Measurements from ENCODE around the gene C7orf25. TPM values are rescaled to one million over a fixed set of nuclear protein-coding genes. Genes with fewer than 3 reads are reported as not detected.

C7orf25 gene
- total RNA-seq, 1 experiment from 2014 or later = 5.5 TPM

DNA sequence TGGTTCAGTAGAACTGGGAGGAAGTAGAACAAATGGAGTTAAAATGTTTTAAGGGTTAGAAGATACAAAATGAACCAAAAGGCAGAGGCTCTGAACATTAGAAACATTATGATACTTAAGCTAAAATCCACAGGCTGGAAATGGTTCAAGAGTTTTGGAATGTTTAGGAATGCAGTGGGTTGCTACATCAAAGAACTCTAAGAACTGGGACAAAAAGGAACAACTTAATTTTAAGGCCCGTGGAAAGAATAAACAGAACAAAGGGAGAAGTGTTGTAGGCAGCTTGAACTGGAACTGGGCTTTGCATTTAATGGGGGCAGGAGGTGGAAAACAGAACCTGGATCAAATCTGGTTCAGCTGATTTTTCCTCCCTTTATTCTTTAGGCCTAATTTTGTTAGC, 3.5 kb upstream of the C7orf25 start:
- no peak for TF ChIP-seq HMGA2 (CRISPR knock-in tag; IDR thresholded peaks at IDR 0.05)
- TF ChIP-seq ETV6 (CRISPR knock-in tag; IDR thresholded peaks at IDR 0.05) = no peak
- TF ChIP-seq KAT7 (CRISPR knock-in tag; IDR thresholded peaks at IDR 0.05; ENCODE audit: borderline replicate concordance) = no peak
- TF ChIP-seq, protein P1, sequence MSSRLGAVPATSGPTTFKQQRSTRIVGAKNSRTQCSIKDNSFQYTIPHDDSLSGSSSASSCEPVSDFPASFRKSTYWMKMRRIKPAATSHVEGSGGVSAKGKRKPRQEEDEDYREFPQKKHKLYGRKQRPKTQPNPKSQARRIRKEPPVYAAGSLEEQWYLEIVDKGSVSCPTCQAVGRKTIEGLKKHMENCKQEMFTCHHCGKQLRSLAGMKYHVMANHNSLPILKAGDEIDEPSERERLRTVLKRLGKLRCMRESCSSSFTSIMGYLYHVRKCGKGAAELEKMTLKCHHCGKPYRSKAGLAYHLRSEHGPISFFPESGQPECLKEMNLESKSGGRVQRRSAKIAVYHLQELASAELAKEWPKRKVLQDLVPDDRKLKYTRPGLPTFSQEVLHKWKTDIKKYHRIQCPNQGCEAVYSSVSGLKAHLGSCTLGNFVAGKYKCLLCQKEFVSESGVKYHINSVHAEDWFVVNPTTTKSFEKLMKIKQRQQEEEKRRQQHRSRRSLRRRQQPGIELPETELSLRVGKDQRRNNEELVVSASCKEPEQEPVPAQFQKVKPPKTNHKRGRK (CRISPR knock-in tag; IDR thresholded peaks at IDR 0.05; ENCODE audit: borderline replicate concordance) = no peak
- no peak for TF ChIP-seq MXD4 (CRISPR knock-in tag; IDR thresholded peaks at IDR 0.05; ENCODE audit: borderline replicate concordance)
- TF ChIP-seq ELF4 (CRISPR knock-in tag; IDR thresholded peaks at IDR 0.05; ENCODE audit: low read depth) = no peak
- TF ChIP-seq, protein P2, sequence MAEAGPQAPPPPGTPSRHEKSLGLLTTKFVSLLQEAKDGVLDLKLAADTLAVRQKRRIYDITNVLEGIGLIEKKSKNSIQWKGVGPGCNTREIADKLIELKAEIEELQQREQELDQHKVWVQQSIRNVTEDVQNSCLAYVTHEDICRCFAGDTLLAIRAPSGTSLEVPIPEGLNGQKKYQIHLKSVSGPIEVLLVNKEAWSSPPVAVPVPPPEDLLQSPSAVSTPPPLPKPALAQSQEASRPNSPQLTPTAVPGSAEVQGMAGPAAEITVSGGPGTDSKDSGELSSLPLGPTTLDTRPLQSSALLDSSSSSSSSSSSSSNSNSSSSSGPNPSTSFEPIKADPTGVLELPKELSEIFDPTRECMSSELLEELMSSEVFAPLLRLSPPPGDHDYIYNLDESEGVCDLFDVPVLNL (CRISPR knock-in tag; IDR thresholded peaks at IDR 0.05; ENCODE audit: borderline replicate concordance, low read depth) = no peak
- TF ChIP-seq, protein P3, sequence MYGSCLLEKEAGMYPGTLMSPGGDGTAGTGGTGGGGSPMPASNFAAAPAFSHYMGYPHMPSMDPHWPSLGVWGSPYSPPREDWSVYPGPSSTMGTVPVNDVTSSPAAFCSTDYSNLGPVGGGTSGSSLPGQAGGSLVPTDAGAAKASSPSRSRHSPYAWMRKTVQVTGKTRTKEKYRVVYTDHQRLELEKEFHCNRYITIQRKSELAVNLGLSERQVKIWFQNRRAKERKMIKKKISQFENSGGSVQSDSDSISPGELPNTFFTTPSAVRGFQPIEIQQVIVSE (CRISPR knock-in tag; IDR thresholded peaks at IDR 0.05; ENCODE audit: borderline replicate concordance) = no peak
- TF ChIP-seq ZNF232 (CRISPR knock-in tag; IDR thresholded peaks at IDR 0.05) = no peak
- TF ChIP-seq FOXK1 (CRISPR knock-in tag; IDR thresholded peaks at IDR 0.05) = no peak
- TF ChIP-seq, protein P4, sequence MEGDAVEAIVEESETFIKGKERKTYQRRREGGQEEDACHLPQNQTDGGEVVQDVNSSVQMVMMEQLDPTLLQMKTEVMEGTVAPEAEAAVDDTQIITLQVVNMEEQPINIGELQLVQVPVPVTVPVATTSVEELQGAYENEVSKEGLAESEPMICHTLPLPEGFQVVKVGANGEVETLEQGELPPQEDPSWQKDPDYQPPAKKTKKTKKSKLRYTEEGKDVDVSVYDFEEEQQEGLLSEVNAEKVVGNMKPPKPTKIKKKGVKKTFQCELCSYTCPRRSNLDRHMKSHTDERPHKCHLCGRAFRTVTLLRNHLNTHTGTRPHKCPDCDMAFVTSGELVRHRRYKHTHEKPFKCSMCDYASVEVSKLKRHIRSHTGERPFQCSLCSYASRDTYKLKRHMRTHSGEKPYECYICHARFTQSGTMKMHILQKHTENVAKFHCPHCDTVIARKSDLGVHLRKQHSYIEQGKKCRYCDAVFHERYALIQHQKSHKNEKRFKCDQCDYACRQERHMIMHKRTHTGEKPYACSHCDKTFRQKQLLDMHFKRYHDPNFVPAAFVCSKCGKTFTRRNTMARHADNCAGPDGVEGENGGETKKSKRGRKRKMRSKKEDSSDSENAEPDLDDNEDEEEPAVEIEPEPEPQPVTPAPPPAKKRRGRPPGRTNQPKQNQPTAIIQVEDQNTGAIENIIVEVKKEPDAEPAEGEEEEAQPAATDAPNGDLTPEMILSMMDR (IDR thresholded peaks at IDR 0.05) = no peak
- TF ChIP-seq IRF2 (CRISPR knock-in tag; IDR thresholded peaks at IDR 0.05; ENCODE audit: borderline replicate concordance, low read depth) = no peak
- TF ChIP-seq GABPB1 (CRISPR knock-in tag; IDR thresholded peaks at IDR 0.05) = no peak
- TF ChIP-seq NFYB (CRISPR knock-in tag; conservative IDR thresholded peaks at IDR 0.05; ENCODE audit: low read depth) = no peak
- TF ChIP-seq, protein P5, sequence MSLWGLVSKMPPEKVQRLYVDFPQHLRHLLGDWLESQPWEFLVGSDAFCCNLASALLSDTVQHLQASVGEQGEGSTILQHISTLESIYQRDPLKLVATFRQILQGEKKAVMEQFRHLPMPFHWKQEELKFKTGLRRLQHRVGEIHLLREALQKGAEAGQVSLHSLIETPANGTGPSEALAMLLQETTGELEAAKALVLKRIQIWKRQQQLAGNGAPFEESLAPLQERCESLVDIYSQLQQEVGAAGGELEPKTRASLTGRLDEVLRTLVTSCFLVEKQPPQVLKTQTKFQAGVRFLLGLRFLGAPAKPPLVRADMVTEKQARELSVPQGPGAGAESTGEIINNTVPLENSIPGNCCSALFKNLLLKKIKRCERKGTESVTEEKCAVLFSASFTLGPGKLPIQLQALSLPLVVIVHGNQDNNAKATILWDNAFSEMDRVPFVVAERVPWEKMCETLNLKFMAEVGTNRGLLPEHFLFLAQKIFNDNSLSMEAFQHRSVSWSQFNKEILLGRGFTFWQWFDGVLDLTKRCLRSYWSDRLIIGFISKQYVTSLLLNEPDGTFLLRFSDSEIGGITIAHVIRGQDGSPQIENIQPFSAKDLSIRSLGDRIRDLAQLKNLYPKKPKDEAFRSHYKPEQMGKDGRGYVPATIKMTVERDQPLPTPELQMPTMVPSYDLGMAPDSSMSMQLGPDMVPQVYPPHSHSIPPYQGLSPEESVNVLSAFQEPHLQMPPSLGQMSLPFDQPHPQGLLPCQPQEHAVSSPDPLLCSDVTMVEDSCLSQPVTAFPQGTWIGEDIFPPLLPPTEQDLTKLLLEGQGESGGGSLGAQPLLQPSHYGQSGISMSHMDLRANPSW (CRISPR knock-in tag; conservative IDR thresholded peaks at IDR 0.05; ENCODE audit: low read depth) = no peak
- ATAC-seq (no peak), DNase-seq (ENCODE audit: low spot score) (no peak)
- ChIA-PET CTCF (no interaction called here), POLR2A (no interaction called here)
- H3K27me3 Mint-ChIP-seq (ENCODE audit: low read depth) = no peaks in the 10 kb centered on the region
- peaks cover 59% of the 10 kb centered on the region for H3K36me3 Mint-ChIP-seq
- peaks cover 27% of the 10 kb centered on the region for H3K4me1 Mint-ChIP-seq
- H3K9me3 Mint-ChIP-seq = no peaks in the 10 kb centered on the region
- no peak overlapping the region for H3K27ac Mint-ChIP-seq
- no peak overlapping the region for H3K4me3 Mint-ChIP-seq

DNA sequence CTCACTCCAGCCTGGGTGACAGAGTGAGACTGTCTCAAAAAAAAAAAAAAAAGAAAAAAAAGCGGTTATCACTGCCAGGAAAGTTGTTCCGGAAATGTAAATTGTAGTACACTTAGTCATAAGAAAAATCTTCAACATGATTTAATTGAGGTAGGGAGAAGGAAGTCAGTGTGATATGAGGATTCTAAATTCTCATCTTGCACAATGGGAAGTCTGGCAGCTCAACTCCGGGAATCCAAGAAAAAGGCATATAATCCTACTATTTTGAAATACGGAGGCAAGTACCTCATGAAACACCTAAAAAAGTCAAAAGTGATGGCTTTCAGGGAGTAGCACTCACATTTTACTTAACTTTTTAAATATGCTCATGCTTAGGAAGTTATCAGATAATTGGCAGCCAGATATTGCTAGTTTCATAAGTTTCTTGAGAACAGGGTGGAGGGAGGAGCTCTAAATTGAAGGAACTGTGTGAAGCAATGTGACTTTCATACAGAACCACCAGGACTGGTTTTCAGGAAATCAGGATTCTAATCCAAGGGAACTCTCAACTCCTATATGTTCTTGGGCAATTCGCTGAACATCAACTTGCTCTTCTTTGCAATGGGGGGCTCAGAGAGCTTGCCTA, 2.7 kb upstream of the C7orf25 start:
- Mint-ChIP-seq H3K27ac (peak overlapping the region; percentile 20; the same call in 1 of the 2 replicates), H3K9me3 (no peaks in the 10 kb centered on the region), H3K36me3 (peaks cover 58% of the 10 kb centered on the region), H3K27me3 (ENCODE audit: low read depth) (no peaks in the 10 kb centered on the region), H3K4me3 (no peak overlapping the region), H3K4me1 (peaks cover 35% of the 10 kb centered on the region)
- ChIA-PET CTCF (no interaction called here), POLR2A (no interaction called here)
- ATAC-seq (no peak), DNase-seq (ENCODE audit: low spot score) (no peak)
- TF ChIP-seq, protein P4 (IDR thresholded peaks at IDR 0.05) = no peak
- TF ChIP-seq OVOL2 (CRISPR knock-in tag; IDR thresholded peaks at IDR 0.05; ENCODE audit: borderline replicate concordance) (no peak), FOXJ3 (CRISPR knock-in tag; IDR thresholded peaks at IDR 0.05; ENCODE audit: borderline replicate concordance) (no peak), ETV6 (CRISPR knock-in tag; IDR thresholded peaks at IDR 0.05) (no peak), ZNF416 (CRISPR knock-in tag; IDR thresholded peaks at IDR 0.05) (no peak), JAZF1 (CRISPR knock-in tag; IDR thresholded peaks at IDR 0.05) (no peak), KAT7 (CRISPR knock-in tag; IDR thresholded peaks at IDR 0.05; ENCODE audit: borderline replicate concordance) (no peak), ATF1 (CRISPR knock-in tag; IDR thresholded peaks at IDR 0.05) (no peak), ZNF121 (CRISPR knock-in tag; IDR thresholded peaks at IDR 0.05) (no peak)
- TF ChIP-seq, protein P6, sequence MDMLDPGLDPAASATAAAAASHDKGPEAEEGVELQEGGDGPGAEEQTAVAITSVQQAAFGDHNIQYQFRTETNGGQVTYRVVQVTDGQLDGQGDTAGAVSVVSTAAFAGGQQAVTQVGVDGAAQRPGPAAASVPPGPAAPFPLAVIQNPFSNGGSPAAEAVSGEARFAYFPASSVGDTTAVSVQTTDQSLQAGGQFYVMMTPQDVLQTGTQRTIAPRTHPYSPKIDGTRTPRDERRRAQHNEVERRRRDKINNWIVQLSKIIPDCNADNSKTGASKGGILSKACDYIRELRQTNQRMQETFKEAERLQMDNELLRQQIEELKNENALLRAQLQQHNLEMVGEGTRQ (CRISPR knock-in tag; IDR thresholded peaks at IDR 0.05) = no peak
- TF ChIP-seq, protein P7, sequence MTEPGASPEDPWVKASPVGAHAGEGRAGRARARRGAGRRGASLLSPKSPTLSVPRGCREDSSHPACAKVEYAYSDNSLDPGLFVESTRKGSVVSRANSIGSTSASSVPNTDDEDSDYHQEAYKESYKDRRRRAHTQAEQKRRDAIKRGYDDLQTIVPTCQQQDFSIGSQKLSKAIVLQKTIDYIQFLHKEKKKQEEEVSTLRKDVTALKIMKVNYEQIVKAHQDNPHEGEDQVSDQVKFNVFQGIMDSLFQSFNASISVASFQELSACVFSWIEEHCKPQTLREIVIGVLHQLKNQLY (CRISPR knock-in tag; IDR thresholded peaks at IDR 0.05) = no peak
